Pancreas (tissue), 10 donors: ENCODE measurements around the gene RNF181. TPM values are rescaled to one million over a fixed set of nuclear protein-coding genes. Genes with fewer than 3 reads are reported as not detected.

Experiments
- ATAC-seq, 4 donors: fragments of 200-7000 bp; cut with Tn5 transposase; one replicate each; pipeline versions ENCODE4 v1.8.0 to v1.9.1; 2020; ENCODE audit warnings: mild to moderate bottlenecking in 4 of 4, moderate library complexity in 4 of 4
- DNase-seq, 6 donors: peaks; one replicate each; pipeline ENCODE4 v3.0.0-alpha.2; 2020
- FAIRE-seq: peaks from 2 replicates; lab custom pipeline; 2012; peaks lifted over from hg19 to GRCh38; lab: Jason Lieb, UNC
- H3K27ac ChIP-seq, 4 donors: fragments of 200-600 bp; sonication (generic); 1 replicate in 3 of 4; 2 replicates in 1 of 4; pipeline versions ENCODE4 v1.5.0 to v1.8.0; 2020
- H3K27me3 ChIP-seq, 4 donors: fragments of 200-600 bp; one replicate each; pipeline ENCODE4 v1.8.0; 2021
- H3K36me3 ChIP-seq, 3 donors: fragments of 200-600 bp; sonication (generic) in 1 of 3; one replicate each; pipeline versions ENCODE4 v1.5.0 to v1.8.0; 2020 to 2021
- H3K4me1 ChIP-seq, 3 donors: fragments of 200-600 bp; one replicate each; pipeline ENCODE4 v1.8.0; 2021
- H3K4me3 ChIP-seq, 4 donors: fragments of 200-600 bp; sonication (generic) in 2 of 4; one replicate each; pipeline versions ENCODE4 v1.5.0 to v1.8.0; 2020 to 2021
- H3K9me3 ChIP-seq, 4 donors: fragments of 200-600 bp; one replicate each; pipeline ENCODE4 v1.8.0; 2021
- WGBS, 2 donors: extraction: QIAGEN DNeasy Blood & Tissue Kit; methylation state at CpG; one replicate each; pipeline ENCODE4 v1.1.7; 2013; 5-methylcytosine and 5-hydroxymethylcytosine counted together
- intact Hi-C, 3 donors: fragments of 100-400 bp; cut with DNase I; formaldehyde crosslinking; loops; one replicate each; pipeline versions ENCODE4 v1.11.1 to v1.14.2; 2022
- polyA plus RNA-seq, 2 donors: library from polyadenylated mRNA; stranded (reverse); fragments of 200-250 nt; gene quantifications; one replicate each; pipeline ENCODE4 v1.2.3, GENCODE V29; 2013
- total RNA-seq, 6 donors: library from RNA; stranded (reverse); fragmentation: NEBNext Ultra II Directional in 4 of 6; extraction: Animal tissue kit (Norgen Biotek cat#: 25700) in 4 of 6; gene quantifications; one replicate each; pipeline versions ENCODE4 v1.2.1 to v1.2.4, GENCODE V29; 2021 to 2023
- TF ChIP-seq, protein P1 (sequence below), 4 donors: fragments of 200-600 bp; sonication (generic) in 3 of 4; IDR thresholded peaks; one replicate each; pipeline versions ENCODE4 v1.5.0 to v1.8.0; 2021; ENCODE audit warnings: antibody characterized with exemption in 4 of 4
- donor health status: healthy with polysubstance abuse.
- donor health status: DM: no; HTN: no; CAD: no; lungs with moderate emphysema.
- donor health status: DM: no; HTN: no; CAD: no.
- donor health status: control.
- donor health status: control.
- donor health status: Bipolar disorder and iron deficiency.
- donor health status: DM: yes; HTN: yes; CAD: no.
- donor health status: DM: no; HTN: no; CAD: no.
- donor health status: DM: no; HTN: no; CAD: no.
- donor health status: DM: yes; HTN: yes; CAD: no.

Gene RNF181
- total and polyA plus RNA-seq, 8 donors = 53.5 to 104 (median 65.5) TPM

DNA sequence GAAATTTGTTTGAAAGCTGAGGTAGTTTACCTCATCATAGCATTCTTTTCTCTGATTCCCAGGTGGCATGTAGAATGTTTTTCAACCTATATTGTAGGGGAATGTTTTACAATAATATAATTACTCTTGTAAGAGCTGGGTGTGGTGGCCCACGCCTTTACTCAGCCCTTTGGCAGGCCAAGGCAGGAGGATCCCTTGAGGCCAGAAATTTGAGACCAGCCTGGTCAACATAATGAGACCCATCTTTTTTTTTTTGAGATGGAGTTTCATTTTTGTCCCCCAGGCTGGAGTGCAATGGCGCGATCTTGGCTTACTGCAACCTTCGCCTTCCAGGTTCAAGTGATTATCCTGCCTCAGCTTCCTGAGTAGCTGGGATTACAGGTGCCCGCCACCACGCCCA, 24.1 kb downstream of the RNF181 start:
- DNase-seq (peak in 1 of 6 donors; percentile 8), FAIRE-seq (no peak), ATAC-seq (no peak)
- WGBS, 2 donors = 94 to 96% methylated on average over 6 of the region's 6 CpGs
- TF ChIP-seq, protein P1, sequence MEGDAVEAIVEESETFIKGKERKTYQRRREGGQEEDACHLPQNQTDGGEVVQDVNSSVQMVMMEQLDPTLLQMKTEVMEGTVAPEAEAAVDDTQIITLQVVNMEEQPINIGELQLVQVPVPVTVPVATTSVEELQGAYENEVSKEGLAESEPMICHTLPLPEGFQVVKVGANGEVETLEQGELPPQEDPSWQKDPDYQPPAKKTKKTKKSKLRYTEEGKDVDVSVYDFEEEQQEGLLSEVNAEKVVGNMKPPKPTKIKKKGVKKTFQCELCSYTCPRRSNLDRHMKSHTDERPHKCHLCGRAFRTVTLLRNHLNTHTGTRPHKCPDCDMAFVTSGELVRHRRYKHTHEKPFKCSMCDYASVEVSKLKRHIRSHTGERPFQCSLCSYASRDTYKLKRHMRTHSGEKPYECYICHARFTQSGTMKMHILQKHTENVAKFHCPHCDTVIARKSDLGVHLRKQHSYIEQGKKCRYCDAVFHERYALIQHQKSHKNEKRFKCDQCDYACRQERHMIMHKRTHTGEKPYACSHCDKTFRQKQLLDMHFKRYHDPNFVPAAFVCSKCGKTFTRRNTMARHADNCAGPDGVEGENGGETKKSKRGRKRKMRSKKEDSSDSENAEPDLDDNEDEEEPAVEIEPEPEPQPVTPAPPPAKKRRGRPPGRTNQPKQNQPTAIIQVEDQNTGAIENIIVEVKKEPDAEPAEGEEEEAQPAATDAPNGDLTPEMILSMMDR (IDR thresholded peaks at IDR 0.05) = no peak
- Histone ChIP-seq H3K27me3 (no peaks in the 10 kb centered on the region), H3K4me1 (peaks cover 5 to 11% (median 9%) of the 10 kb centered on the region in 3 donors), H3K4me3 (no peak overlapping the region), H3K9me3 (no peaks in the 10 kb centered on the region), H3K36me3 (peaks cover 0 to 52% (median 30%) of the 10 kb centered on the region in 3 donors), H3K27ac (no peak overlapping the region)
- intact Hi-C loops = no loop called here

DNA sequence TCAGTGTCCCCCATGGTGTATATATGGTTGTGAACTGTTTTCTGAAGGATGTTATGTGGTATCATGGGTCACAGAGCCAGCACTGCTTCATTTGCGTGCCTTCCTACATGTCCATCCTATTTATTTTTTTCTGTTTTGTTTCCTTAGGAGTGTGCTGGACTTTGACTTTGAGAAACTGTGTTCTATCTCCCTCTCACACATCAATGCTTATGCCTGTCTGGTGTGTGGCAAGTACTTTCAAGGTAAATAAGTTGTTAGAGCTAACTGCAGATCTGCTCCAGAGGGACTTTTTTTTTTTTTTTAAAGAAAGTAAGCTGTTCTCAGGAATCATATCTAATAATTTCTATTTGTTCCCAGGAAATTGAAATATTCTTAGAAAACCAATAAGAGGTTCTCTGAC, 25.8 kb downstream of the RNF181 start:
- Histone ChIP-seq H3K4me1 (peaks cover 5 to 11% (median 6%) of the 10 kb centered on the region in 3 donors), H3K27ac (no peak overlapping the region), H3K36me3 (peaks cover 0 to 69% (median 45%) of the 10 kb centered on the region in 3 donors), H3K27me3 (no peaks in the 10 kb centered on the region), H3K4me3 (no peak overlapping the region), H3K9me3 (no peaks in the 10 kb centered on the region)
- DNase-seq = peak in 1 of 6 donors; percentile 4
- no peak for FAIRE-seq
- 94 to 95% methylated on average over 1 of the region's 1 CpG for WGBS, 2 donors
- TF ChIP-seq, protein P1 (IDR thresholded peaks at IDR 0.05) = no peak
- ATAC-seq = no peak
- intact Hi-C loops = no loop called here

DNA sequence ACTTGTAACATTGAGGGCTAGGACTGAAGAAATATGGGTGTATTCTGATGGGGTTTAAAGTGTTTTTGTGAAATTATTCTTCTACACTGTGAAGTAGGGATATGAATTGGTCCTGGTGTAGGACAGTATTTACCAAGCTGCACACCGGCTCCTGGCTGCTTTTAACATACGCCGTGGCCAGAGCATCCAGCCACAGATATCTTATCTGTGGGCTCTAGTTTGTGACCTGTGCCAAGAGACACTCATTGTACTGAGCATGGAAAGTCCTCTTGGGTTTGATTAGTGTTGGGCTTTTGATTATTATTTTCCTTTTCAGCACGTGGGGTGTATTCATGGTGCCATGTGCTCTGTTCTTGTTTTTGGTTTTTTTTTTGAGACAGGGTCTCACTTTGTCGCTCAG, 28.4 kb downstream of the RNF181 start:
- intact Hi-C loops = no loop called here
- no peak for FAIRE-seq
- Histone ChIP-seq H3K4me3 (no peak overlapping the region), H3K4me1 (no peaks in the 10 kb centered on the region), H3K9me3 (no peaks in the 10 kb centered on the region), H3K27ac (no peak overlapping the region), H3K36me3 (peaks cover 0 to 91% (median 45%) of the 10 kb centered on the region in 3 donors), H3K27me3 (no peaks in the 10 kb centered on the region)
- DNase-seq = no peak
- WGBS, 2 donors = 64 to 67% methylated on average over 5 of the region's 5 CpGs
- ATAC-seq = no peak
- TF ChIP-seq, protein P1 (IDR thresholded peaks at IDR 0.05) = no peak

DNA sequence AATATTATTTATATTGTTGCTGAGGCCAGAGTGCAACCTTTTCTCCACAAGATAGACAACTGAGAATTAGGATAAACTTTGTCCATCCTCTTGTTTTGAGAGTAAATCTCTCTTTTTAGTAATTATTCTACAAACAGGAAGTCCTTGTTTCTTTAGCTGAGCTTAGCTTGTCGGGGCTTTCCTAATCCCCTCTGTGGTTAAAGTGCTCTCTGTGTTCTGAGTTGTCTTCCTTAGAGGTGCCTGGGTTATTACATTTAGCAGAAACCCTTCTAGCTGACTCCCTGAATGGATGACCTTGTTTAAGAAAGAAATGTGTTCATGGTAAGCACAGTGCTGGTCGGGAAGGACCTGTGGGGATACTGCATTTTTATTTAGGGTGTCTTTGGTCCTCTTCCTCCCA, 33.1 kb downstream of the RNF181 start:
- no peaks in the 10 kb centered on the region for H3K27me3 ChIP-seq
- H3K4me1 ChIP-seq = no peaks in the 10 kb centered on the region
- TF ChIP-seq, protein P1 (IDR thresholded peaks at IDR 0.05) = no peak
- 80 to 87% methylated on average over 2 of the region's 2 CpGs for WGBS, 2 donors
- FAIRE-seq = no peak
- peaks cover 0 to 87% (median 26%) of the 10 kb centered on the region in 3 donors for H3K36me3 ChIP-seq
- no peak overlapping the region for H3K4me3 ChIP-seq
- H3K27ac ChIP-seq = no peak overlapping the region
- no peaks in the 10 kb centered on the region for H3K9me3 ChIP-seq
- no peak for DNase-seq
- ATAC-seq = no peak
- intact Hi-C loops = no loop called here

DNA sequence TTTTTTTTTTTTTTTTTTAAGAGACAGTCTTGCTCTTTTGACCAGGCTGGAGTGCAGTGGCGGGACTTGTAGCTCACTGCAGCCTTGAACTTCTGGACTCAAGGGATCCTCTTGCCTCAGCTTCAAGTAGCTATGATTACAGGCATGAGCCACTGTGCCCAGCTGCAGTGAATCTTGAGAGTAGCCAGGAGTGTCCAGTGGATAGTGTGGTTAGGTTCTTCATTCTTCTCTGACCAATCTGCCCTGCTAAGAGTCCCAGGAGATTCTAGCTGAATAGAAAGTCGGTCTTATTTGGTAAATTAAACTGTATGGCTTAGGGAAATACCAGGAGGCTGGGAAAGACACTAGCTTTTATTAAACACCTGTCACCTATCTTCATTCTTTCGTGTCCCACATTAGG, 35.8 kb downstream of the RNF181 start:
- Histone ChIP-seq H3K4me1 (no peaks in the 10 kb centered on the region), H3K4me3 (no peak overlapping the region), H3K36me3 (peaks cover 0 to 84% (median 4%) of the 10 kb centered on the region in 3 donors), H3K27me3 (no peaks in the 10 kb centered on the region), H3K27ac (no peak overlapping the region), H3K9me3 (no peaks in the 10 kb centered on the region)
- intact Hi-C loops = no loop called here
- DNase-seq = no peak
- TF ChIP-seq, protein P1 (IDR thresholded peaks at IDR 0.05) = no peak
- FAIRE-seq = no peak
- WGBS, 2 donors = 84 to 94% methylated on average over 3 of the region's 3 CpGs
- ATAC-seq = no peak
